ENCODE data around the gene CAGE1. TPM values are rescaled to one million over a fixed set of nuclear protein-coding genes. Genes with fewer than 3 reads are reported as not detected.
"Not testable (repeated sequence)": the region's sequence is repeated elsewhere in the genome, so short reads cannot be mapped to it uniquely, and the experiment has no call there.

Gene CAGE1
- total RNA-seq, 1 experiment from 2014 or later, result not detected

- Mint-ChIP-seq H3K36me3 (ENCODE audit: insufficient read depth, unreplicated experiment) (no peaks in the 10 kb centered on the region), H3K27me3 (ENCODE audit: unreplicated experiment) (no peaks in the 10 kb centered on the region), H3K9me3 (ENCODE audit: low read depth, unreplicated experiment) (no peaks in the 10 kb centered on the region), H3K4me1 (ENCODE audit: low read depth, unreplicated experiment) (no peaks in the 10 kb centered on the region), H3K4me3 (ENCODE audit: low read depth, unreplicated experiment) (no peak overlapping the region), H3K27ac (ENCODE audit: unreplicated experiment) (no peak overlapping the region)
- BruUV-seq (replicated peaks), result no TSS peak
- DNase-seq, result no peak
- intact Hi-C loops (cut with micrococcal nuclease; ENCODE audit: unreplicated experiment), result no loop called here
- CTCF ChIA-PET, result interaction anchor here (1.2 kb wide), 1 partner anchor 28 kb away, joined by 3 read pairs; no protein-coding TSS in a partner anchor
- no peak for TF ChIP-seq CTCF (IDR thresholded peaks at IDR 0.05; ENCODE audit: unreplicated experiment)
Measured at GRCh38 chr6:7373739-7374138, 15.8 kb downstream of the CAGE1 start.

- CTCF ChIA-PET, result interaction anchor here (0.7 kb wide), 1 partner anchor 35 kb away, joined by 5 read pairs; no protein-coding TSS in a partner anchor
- no peaks in the 10 kb centered on the region for H3K36me3 Mint-ChIP-seq (ENCODE audit: insufficient read depth, unreplicated experiment)
- H3K4me1 Mint-ChIP-seq (ENCODE audit: low read depth, unreplicated experiment), result no peaks in the 10 kb centered on the region
- H3K9me3 Mint-ChIP-seq (ENCODE audit: low read depth, unreplicated experiment), result no peaks in the 10 kb centered on the region
- H3K27me3 Mint-ChIP-seq (ENCODE audit: unreplicated experiment), result no peaks in the 10 kb centered on the region
- DNase-seq, result no peak
- H3K4me3 Mint-ChIP-seq (ENCODE audit: low read depth, unreplicated experiment), result no peak overlapping the region
- no peak overlapping the region for H3K27ac Mint-ChIP-seq (ENCODE audit: unreplicated experiment)
- no peak for TF ChIP-seq CTCF (IDR thresholded peaks at IDR 0.05; ENCODE audit: unreplicated experiment)
- BruUV-seq (replicated peaks), result no TSS peak
- intact Hi-C loops (cut with micrococcal nuclease; ENCODE audit: unreplicated experiment), result loop anchor here (10.0 kb wide), 1 partner anchor 977 kb away; no protein-coding TSS in a partner anchor
Measured at GRCh38 chr6:7367408-7367807, 22.1 kb downstream of the CAGE1 start.

- H3K4me3 Mint-ChIP-seq (ENCODE audit: low read depth, unreplicated experiment); H3K9me3 Mint-ChIP-seq (ENCODE audit: low read depth, unreplicated experiment); H3K36me3 Mint-ChIP-seq (ENCODE audit: insufficient read depth, unreplicated experiment); BruUV-seq (replicated peaks); H3K27ac Mint-ChIP-seq (ENCODE audit: unreplicated experiment); CTCF ChIA-PET; intact Hi-C loops (cut with micrococcal nuclease; ENCODE audit: unreplicated experiment); H3K4me1 Mint-ChIP-seq (ENCODE audit: low read depth, unreplicated experiment); DNase-seq: not testable (repeated sequence)
- H3K27me3 Mint-ChIP-seq (ENCODE audit: unreplicated experiment), result peaks cover 12% of the 10 kb centered on the region
Measured at GRCh38 chr6:7351916-7352315, 37.6 kb downstream of the CAGE1 start.

- H3K4me3 Mint-ChIP-seq (ENCODE audit: low read depth, unreplicated experiment); CTCF ChIA-PET: not testable (repeated sequence)
Measured at GRCh38 chr6:7350591-7350990, 39.0 kb downstream of the CAGE1 start.

GRCh38 chr6:7347551-7347997 lies 42.0 kb downstream of the CAGE1 start:
- H3K9me3 Mint-ChIP-seq (ENCODE audit: low read depth, unreplicated experiment); CTCF ChIA-PET; intact Hi-C loops (cut with micrococcal nuclease; ENCODE audit: unreplicated experiment); BruUV-seq (replicated peaks); H3K4me1 Mint-ChIP-seq (ENCODE audit: low read depth, unreplicated experiment); H3K36me3 Mint-ChIP-seq (ENCODE audit: insufficient read depth, unreplicated experiment); H3K4me3 Mint-ChIP-seq (ENCODE audit: low read depth, unreplicated experiment): not testable (repeated sequence)
- peak; percentile 7 for DNase-seq
- peak overlapping the region; percentile 13 for H3K27ac Mint-ChIP-seq (ENCODE audit: unreplicated experiment)
- peaks cover 12% of the 10 kb centered on the region for H3K27me3 Mint-ChIP-seq (ENCODE audit: unreplicated experiment)

More at GRCh38 chr6:7350591-7350990, 39.0 kb downstream of the CAGE1 start:
- intact Hi-C loops (cut with micrococcal nuclease; ENCODE audit: unreplicated experiment); DNase-seq; H3K4me1 Mint-ChIP-seq (ENCODE audit: low read depth, unreplicated experiment); H3K9me3 Mint-ChIP-seq (ENCODE audit: low read depth, unreplicated experiment); H3K27ac Mint-ChIP-seq (ENCODE audit: unreplicated experiment); BruUV-seq (replicated peaks); H3K36me3 Mint-ChIP-seq (ENCODE audit: insufficient read depth, unreplicated experiment): not testable (repeated sequence)
- peaks cover 12% of the 10 kb centered on the region for H3K27me3 Mint-ChIP-seq (ENCODE audit: unreplicated experiment)

GRCh38 chr6:7344773-7345450 lies 44.6 kb downstream of the CAGE1 start:
- CTCF ChIA-PET, result interaction anchor here (0.7 to 1.2 kb wide), 2 partner anchors 29 to 460 kb away, joined by 3 read pairs; no protein-coding TSS in a partner anchor
- H3K4me3 Mint-ChIP-seq (ENCODE audit: low read depth, unreplicated experiment); H3K27me3 Mint-ChIP-seq (ENCODE audit: unreplicated experiment); DNase-seq; H3K36me3 Mint-ChIP-seq (ENCODE audit: insufficient read depth, unreplicated experiment); H3K27ac Mint-ChIP-seq (ENCODE audit: unreplicated experiment); BruUV-seq (replicated peaks); intact Hi-C loops (cut with micrococcal nuclease; ENCODE audit: unreplicated experiment); H3K4me1 Mint-ChIP-seq (ENCODE audit: low read depth, unreplicated experiment); H3K9me3 Mint-ChIP-seq (ENCODE audit: low read depth, unreplicated experiment): not testable (repeated sequence)

Data from Calu3 (cell line).